ENCODE results near the gene SLC38A1.

SLC38A1 gene

DNA sequence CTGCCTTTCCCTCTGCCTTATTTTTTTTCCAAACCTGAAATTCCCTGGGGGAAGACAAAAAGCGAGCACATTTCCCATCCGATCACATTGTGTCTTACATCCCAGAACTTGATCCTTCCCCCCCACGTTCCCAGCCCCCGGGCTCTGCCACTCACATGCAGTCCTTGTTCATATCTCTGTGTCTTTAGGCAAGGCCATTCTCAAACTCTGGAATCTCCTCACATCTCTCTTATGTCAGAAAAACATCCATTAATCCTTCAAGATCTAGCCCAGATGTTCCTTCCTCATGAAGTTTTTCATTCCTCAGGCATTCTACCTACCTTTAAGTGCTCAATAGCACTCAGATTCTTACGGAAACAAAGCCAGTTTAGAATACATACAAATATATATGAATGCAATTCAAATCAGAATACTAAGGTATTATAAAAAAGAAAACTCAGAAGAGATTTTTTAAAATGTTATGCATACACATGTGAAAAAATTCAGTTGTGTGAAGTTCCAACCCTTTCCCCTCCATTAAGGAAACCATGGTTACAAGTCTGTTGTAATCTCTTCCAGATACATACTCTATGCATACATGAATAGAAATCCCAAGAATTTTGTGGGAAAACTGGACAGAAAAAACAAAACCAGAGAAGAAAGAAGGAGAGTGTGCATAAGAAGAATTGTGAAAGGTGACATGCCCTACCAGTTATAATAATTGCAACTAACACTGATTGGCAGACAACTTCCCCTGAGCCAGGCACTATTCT, 120.3 kb downstream of the SLC38A1 start:
- no peak overlapping the region for H3K4me3 ChIP-seq (ENCODE audit: low read length)
- no peak for TF ChIP-seq ZNF274 (IDR thresholded peaks at IDR 0.05; ENCODE audit: low read depth, low read length)

DNA sequence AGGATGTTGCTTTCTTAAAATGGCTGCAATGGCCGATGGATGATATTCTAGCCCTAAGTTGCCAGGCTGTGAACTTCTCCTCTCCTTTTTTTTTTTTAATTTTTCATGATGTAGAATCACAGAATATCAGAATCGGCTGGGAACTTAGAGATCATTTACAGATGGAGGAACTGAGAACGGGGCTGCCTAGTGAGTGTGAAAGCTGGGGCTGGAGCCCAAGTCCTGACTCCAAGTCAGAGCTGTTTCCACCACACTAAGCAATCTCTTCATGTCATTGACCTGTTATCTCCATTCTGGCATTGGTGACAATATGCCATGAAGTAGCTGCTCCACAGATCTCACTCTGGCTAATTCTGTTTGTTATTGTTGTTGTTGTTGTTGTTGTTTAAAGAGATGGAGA, 121.7 kb downstream of the SLC38A1 start:
- TF ChIP-seq ZNF274 (IDR thresholded peaks at IDR 0.05; ENCODE audit: low read depth, low read length), result no peak
- H3K4me3 ChIP-seq (ENCODE audit: low read length), result no peak overlapping the region

DNA sequence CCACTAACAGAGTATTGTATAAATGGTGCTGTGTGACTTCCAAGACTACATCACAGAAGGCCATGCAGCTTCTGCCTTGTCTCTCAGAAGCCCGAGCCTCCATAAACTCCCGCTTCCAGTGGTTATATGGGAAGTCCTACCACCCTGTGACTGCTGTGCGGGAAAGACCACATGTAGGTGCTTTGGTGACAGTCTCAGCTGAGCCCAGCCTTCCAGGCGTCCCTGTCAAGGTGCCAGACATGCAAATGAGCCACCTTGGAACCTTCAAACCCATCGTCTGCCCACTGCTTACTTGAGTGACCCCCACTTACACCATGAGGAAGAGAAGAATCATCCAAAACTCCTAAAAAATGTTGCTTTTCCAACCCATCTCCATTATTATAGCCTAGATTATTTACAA, 123.0 kb downstream of the SLC38A1 start:
- no peak overlapping the region for H3K4me3 ChIP-seq (ENCODE audit: low read length)
- TF ChIP-seq ZNF274 (IDR thresholded peaks at IDR 0.05; ENCODE audit: low read depth, low read length), result no peak

DNA sequence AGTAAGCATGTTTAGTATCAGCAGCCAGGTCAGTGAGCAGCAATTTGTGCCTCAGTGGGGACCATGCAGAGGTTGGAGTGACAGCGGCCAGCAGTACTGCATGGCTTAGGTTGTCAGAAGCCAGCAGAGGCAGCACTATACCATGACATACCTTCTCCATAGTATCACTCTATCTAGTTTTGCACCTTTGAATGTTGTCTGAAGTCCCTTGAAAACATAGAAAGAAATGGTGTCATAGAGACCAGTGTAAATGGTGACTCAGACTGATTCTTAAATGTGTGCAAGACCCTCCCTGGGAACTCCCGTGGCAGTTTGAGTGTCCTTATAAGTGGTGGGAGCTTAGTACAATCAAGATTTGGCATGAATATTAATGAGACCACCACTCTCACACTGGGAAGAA, 124.4 kb downstream of the SLC38A1 start:
- H3K4me3 ChIP-seq (ENCODE audit: low read length), result no peak overlapping the region
- TF ChIP-seq ZNF274 (IDR thresholded peaks at IDR 0.05; ENCODE audit: low read depth, low read length), result no peak

DNA sequence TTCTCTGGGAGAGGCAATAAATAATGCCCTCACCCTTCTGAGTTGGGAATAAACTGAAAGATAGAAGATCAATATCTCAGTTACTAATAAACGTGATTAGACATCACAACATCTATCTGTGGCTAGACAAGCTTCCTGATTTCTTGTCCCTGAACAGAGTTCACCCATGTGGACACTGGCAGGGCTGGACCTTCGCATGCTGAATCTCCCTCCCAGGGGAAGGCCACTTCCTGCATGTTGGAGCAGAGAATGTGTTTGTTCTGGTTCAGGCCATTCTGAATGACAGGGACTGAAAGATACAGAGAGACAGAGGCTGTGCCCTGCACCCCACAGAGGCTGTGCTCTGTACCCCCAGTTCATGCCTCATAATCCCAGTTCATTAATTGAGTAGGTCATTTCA, 132.6 kb downstream of the SLC38A1 start:
- no peak for TF ChIP-seq ZNF274 (IDR thresholded peaks at IDR 0.05; ENCODE audit: low read depth, low read length)

DNA sequence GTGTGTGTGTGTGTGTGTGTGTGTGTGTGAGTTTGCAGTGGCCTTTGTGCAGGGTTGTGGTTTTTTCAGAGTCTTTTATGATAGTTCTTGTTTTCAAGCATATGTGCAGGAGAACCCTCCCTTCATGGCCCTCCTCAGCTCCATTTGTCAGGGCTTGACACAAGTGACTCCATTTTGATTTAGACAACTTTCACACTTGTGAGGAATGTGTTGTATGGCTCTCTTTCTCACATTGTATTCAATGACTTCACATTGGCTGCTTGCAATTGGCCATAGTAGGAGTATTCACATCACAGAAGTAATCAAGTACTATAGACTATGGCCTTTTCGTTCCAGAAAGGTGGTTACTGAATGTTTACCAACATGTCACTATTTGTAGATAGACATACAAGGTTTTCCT, 133.1 kb downstream of the SLC38A1 start:
- H3K4me3 ChIP-seq (ENCODE audit: low read length), result no peak overlapping the region
- TF ChIP-seq ZNF274 (IDR thresholded peaks at IDR 0.05; ENCODE audit: low read depth, low read length), result no peak

More for the DNA sequence above, 132.6 kb downstream of the SLC38A1 start:
- no peak overlapping the region for H3K4me3 ChIP-seq (ENCODE audit: low read length)

DNA sequence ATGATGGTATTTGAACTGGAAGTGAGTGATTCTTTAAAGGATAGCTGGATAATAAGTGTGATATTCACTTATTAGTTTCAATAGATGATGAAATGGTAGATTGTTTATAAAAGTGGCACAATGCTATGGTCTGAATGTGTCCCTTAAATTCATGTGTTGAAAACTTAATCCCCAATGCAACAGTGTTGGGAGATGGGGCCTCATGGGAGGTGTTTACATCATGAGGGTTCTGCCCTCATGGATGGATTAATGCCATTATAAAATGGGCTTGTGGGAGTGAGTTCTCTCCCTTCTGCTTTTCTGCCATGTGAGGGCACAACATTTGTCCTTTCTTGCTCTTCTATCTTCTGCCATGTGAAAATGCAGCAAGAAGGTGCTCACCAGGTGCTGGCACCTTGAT, 134.0 kb downstream of the SLC38A1 start:
- H3K4me3 ChIP-seq (ENCODE audit: low read length), result no peak overlapping the region
- TF ChIP-seq ZNF274 (IDR thresholded peaks at IDR 0.05; ENCODE audit: low read depth, low read length), result no peak

DNA sequence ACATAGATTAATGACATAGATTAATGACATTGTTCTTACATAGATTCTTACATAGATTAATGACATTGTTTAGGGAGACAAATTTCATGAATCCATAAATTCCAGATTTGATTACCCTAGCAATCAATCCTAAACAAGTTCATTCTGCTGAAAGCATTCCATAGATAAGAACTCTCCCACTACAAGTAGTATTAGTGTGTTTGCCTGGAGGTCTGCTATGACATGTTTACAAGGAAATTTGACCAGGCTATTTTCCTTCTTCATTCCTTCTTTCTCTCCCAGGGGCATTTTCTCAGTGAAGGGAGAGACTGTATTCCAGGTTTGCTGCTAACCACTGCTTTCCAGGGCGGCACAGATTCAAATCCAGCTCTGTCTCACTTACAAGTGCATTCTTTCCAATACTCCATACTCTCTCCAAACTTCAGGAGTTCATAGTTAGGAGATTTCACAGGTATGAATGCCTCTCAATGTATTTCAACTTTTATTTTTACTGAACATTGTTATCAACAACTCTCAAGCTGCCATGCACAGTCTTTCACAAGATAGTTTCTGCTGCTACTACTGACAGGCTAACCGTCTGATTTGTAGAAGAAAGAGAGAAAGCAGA, 134.5 kb downstream of the SLC38A1 start:
- no peak overlapping the region for H3K4me3 ChIP-seq (ENCODE audit: low read length)
- no peak for TF ChIP-seq ZNF274 (IDR thresholded peaks at IDR 0.05; ENCODE audit: low read depth, low read length)

DNA sequence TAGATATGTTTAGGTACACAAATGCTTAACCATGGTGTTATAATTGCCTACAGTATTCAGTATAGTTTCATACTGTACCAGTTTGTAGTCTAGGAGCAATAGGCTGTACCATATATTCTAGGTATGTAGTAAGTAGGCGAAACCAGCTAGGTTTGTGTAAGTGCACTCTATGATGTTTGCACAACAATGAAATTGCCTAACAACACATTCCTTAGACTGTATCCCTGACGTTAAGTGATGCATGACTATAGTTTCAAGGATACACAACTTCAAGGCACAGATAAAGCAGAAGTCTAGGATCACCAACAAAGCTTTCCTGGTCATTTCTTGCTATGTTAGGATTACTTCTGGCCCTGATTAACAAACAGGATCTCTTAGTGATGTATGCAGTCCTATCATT, 135.1 kb downstream of the SLC38A1 start:
- no peak overlapping the region for H3K4me3 ChIP-seq (ENCODE audit: low read length)
- TF ChIP-seq ZNF274 (IDR thresholded peaks at IDR 0.05; ENCODE audit: low read depth, low read length), result no peak

All from GM08714 (cell line).